ENCODE results near the gene HDDC2. TPM values are rescaled to one million over a fixed set of nuclear protein-coding genes. Genes with fewer than 3 reads are reported as not detected.

Gene HDDC2, protein sequence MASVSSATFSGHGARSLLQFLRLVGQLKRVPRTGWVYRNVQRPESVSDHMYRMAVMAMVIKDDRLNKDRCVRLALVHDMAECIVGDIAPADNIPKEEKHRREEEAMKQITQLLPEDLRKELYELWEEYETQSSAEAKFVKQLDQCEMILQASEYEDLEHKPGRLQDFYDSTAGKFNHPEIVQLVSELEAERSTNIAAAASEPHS
- total RNA-seq, result 100 to 1,000 TPM; 113 to 114 TPM

- ChIA-PET POLR2A (interaction anchor here (0.6 to 3.5 kb wide), 4 partner anchors 11 to 489 kb away, joined by 3 to 12 read pairs (median 3); partner anchors contain the start of gene NCOA7), CTCF (interaction anchor here (0.6 to 0.8 kb wide), 3 partner anchors 311 to 489 kb away, joined by 3 read pairs; partner anchors contain the start of gene NCOA7)
Measured at GRCh38 chr6:125301435-125302391, at the start of gene HDDC2. Gene HDDC2 (minus strand): TSS chr6:125301967. CDS start chr6:125301932, 35 bp downstream.

- POLR2A ChIA-PET, result no interaction called here
- CTCF ChIA-PET, result no interaction called here
Measured at GRCh38 chr6:125346926-125347563, 45.3 kb upstream of the HDDC2 start.

GRCh38 chr6:125346201-125346925 is 44.6 kb upstream of the HDDC2 start:
- POLR2A ChIA-PET, result no interaction called here
- CTCF ChIA-PET, result no interaction called here

DNA sequence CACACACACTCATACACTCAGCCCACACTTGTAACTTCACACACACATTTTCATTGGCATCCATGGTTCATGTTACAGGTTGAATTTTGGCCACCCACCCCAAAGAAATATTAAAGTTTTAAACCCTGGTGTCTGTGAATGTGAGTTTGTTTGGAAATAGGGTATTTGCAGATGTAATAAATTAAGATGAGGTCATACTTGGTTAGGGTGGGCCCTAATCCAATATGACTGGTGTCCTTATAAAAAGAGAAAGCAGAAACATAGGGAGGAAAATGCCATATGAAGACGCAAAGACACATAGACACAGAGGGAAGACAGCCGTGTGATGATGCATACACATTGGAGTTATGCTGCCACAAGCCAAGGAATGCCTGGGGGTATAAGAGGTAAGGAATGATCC is 39.7 kb upstream of the HDDC2 start:
- POLR2A ChIA-PET, result no interaction called here
- CTCF ChIA-PET, result no interaction called here

GRCh38 chr6:125340991-125341390 is 39.2 kb upstream of the HDDC2 start:
- ChIA-PET POLR2A (no interaction called here), CTCF (no interaction called here)

DNA sequence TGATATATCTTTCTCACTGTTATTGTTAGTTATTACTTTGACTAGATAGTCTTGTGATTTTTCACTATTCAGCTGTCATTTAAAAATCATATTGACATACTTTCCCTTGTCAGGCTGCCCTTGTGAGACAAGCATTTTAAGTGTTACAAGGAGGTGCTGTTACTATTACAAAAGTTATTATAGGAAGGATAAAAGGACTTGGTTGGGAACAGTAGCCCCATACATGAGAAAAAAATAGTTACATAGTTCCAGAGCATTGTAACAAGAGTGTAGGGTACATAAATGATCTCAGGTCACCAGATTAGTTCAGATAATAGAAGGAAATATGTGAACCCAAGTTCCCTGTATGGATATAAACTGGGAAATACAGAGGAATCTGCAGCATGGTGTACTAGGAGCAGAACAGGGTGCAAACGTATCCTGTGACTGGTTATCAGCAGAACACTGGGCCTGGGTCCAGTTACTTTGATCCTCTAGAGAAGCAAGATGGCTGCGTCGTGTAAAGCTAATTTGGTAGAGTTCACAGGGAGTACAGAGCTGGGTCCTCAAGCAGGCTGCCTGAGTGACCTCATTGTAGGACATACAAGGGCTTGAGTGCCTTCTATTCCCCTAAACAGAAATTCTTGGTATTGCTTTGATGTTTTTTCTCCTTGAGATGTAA is 38.5 kb upstream of the HDDC2 start:
- ChIA-PET POLR2A (no interaction called here), CTCF (no interaction called here)

- ChIA-PET POLR2A (no interaction called here), CTCF (no interaction called here)
Measured at GRCh38 chr6:125339653-125340052, 37.9 kb upstream of the HDDC2 start.

GRCh38 chr6:125338381-125338780 is 36.6 kb upstream of the HDDC2 start:
- POLR2A ChIA-PET, result no interaction called here
- CTCF ChIA-PET, result no interaction called here

- CTCF ChIA-PET, result no interaction called here
- POLR2A ChIA-PET, result no interaction called here
Measured at GRCh38 chr6:125337706-125338105, 35.9 kb upstream of the HDDC2 start.

DNA sequence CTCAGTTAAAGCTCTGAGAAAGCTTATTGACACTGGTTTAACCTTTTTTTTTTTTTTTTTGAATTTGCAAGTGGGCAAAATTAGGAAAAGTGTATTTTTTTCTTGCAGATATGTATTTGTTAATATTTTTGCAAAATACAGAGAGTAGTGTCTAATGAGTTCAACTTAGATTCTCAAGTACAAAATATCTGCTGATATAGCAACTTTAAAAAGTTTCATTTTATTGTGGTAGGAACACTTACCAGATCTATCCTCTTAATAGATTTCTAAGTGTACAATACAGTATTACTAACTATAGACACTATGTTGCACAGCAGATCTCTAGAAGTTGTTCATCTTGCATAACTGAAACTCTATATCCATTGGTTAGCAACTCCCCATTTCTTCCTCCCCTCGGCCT is 30.9 kb upstream of the HDDC2 start:
- ChIA-PET CTCF (no interaction called here), POLR2A (interaction anchor here (0.6 kb wide), 1 partner anchor 456 kb away, joined by 3 read pairs; no protein-coding TSS in a partner anchor)

GRCh38 chr6:125325586-125325985 is 23.8 kb upstream of the HDDC2 start:
- CTCF ChIA-PET, result no interaction called here
- POLR2A ChIA-PET, result no interaction called here

- ChIA-PET CTCF (no interaction called here), POLR2A (no interaction called here)
Measured at GRCh38 chr6:125323376-125323775, 21.6 kb upstream of the HDDC2 start.

GRCh38 chr6:125316621-125317020 is 14.9 kb upstream of the HDDC2 start:
- ChIA-PET CTCF (no interaction called here), POLR2A (no interaction called here)

- ChIA-PET POLR2A (no interaction called here), CTCF (interaction anchor here (0.7 kb wide), 1 partner anchor 290 kb away, joined by 3 read pairs; no protein-coding TSS in a partner anchor)
Measured at GRCh38 chr6:125315548-125315947, 13.8 kb upstream of the HDDC2 start.

- ChIA-PET POLR2A (no interaction called here), CTCF (interaction anchor here (0.9 to 1.4 kb wide), 2 partner anchors 661 to 681 kb away, joined by 3 read pairs; no protein-coding TSS in a partner anchor)
Measured at GRCh38 chr6:125314009-125314581, 12.3 kb upstream of the HDDC2 start.

- ChIA-PET CTCF (interaction anchor here (0.6 to 1.4 kb wide), 5 partner anchors 234 to 754 kb away, joined by 3 to 5 read pairs (median 3); no protein-coding TSS in a partner anchor), POLR2A (interaction anchor here (0.6 kb wide), 1 partner anchor 468 kb away, joined by 3 read pairs; no protein-coding TSS in a partner anchor)
Measured at GRCh38 chr6:125312950-125313349, 11.2 kb upstream of the HDDC2 start.

DNA sequence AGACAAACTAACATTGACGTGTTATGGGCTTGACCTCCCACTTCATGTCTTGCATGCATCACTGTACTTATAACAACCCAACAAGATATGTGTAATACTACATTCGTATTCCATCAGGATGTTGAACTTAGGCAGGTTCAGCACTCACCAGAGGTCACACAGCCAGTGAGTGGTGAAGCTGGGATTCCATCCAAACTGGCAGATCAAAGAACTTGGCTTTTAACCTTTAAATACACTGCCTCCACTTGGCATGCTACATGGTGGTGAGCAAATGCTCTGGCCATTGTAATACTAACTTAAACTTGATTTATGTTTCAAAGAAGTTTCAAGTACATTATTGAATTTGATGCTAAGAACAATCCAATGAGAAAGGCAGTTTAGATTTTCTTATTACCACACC is 10.7 kb upstream of the HDDC2 start:
- ChIA-PET POLR2A (interaction anchor here (0.6 kb wide), 1 partner anchor 469 kb away, joined by 3 read pairs; no protein-coding TSS in a partner anchor), CTCF (interaction anchor here (0.7 kb wide), 1 partner anchor 736 kb away, joined by 5 read pairs; no protein-coding TSS in a partner anchor)

GRCh38 chr6:125310994-125311649 is 9.4 kb upstream of the HDDC2 start:
- POLR2A ChIA-PET, result no interaction called here

More at GRCh38 chr6:125310994-125311649, 9.4 kb upstream of the HDDC2 start:
- CTCF ChIA-PET, result interaction anchor here (0.7 to 1.8 kb wide), 6 partner anchors 165 to 458 kb away, joined by 3 to 4 read pairs (median 3); no protein-coding TSS in a partner anchor

Measured in activated CD8-positive, alpha-beta memory T cell treated with anti-CD3 and anti-CD28 coated beads for 36 hours (primary cell).